GM12878 (cell line): ENCODE results near the gene TSC2. TPM values are rescaled to one million over a fixed set of nuclear protein-coding genes. Genes with fewer than 3 reads are reported as not detected.
"Not testable (repeated sequence)": the region's sequence is repeated elsewhere in the genome, so short reads cannot be mapped to it uniquely, and the experiment has no call there.

Source experiments
- ATAC-seq: fragments of 200-7000 bp; cut with Tn5 transposase; 3 replicates; pipeline ENCODE4 v1.9.1; 2020; ENCODE audit warnings: mild to moderate bottlenecking, moderate library complexity
- BruUV-seq: library from RNA; stranded (reverse); fragments of 400-500 nt; replicated peaks from 2 replicates; lab custom pipeline; 2021; lab: Mats Ljungman, UMichigan
- CTCF ChIA-PET: fragments of 300-600 bp; sonication (Branson Sonifier 250); formaldehyde crosslinking; extraction: SDS; loops from one replicate; lab custom pipeline; 2021; ENCODE audit warnings: inconsistent platforms; lab: Yijun Ruan, JAX
- POLR2A ChIA-PET: fragments of 350-600 bp; formaldehyde crosslinking; extraction: SDS; loops from one replicate; lab custom pipeline; 2021; ENCODE audit warnings: inconsistent platforms; lab: Charles Lee
- RAD21 ChIA-PET: fragments of 300-600 bp; sonication (Branson Sonifier 250); formaldehyde crosslinking; loops from one replicate; lab custom pipeline; 2023; ENCODE audit warnings: antibody characterized with exemption; ENCODE audit not compliant: unreplicated experiment; lab: Charles Lee
- SMC1A ChIA-PET: fragments of 300-600 bp; sonication (Branson Sonifier 250); formaldehyde crosslinking; loops from one replicate; lab custom pipeline; 2023; ENCODE audit not compliant: unreplicated experiment, uncharacterized antibody; lab: Charles Lee
- DNase-seq: peaks from one replicate; pipeline ENCODE4 v3.0.0-alpha.2; 2011; ENCODE audit warnings: low read depth, low spot score
- FAIRE-seq: peaks from 3 replicates; lab custom pipeline; 2011; peaks lifted over from hg19 to GRCh38; lab: Jason Lieb, UNC
- H2AFZ ChIP-seq: 2 replicates; pipeline ENCODE4 v1.6.0; 2011; ENCODE audit warnings: low read depth, low read length, control low read depth; ENCODE audit not compliant: control insufficient read depth
- H3K27ac ChIP-seq: 2 replicates; pipeline ENCODE4 v1.5.1; 2011; ENCODE audit warnings: control low read depth; ENCODE audit not compliant: control insufficient read depth, insufficient read depth
- H3K27me3 ChIP-seq, 2 experiments: replicated peaks in 1 of 2; 2 replicates each; pipeline versions ENCODE4 v1.6.0 to v1.6.1; 2011; ENCODE audit warnings: low read length in 1 of 2; ENCODE audit not compliant: control insufficient read depth in 2 of 2, insufficient read depth in 2 of 2
- H3K36me3 ChIP-seq, 2 experiments: 2 replicates each; pipeline ENCODE4 v1.5.1; 2011; ENCODE audit warnings: low read length in 1 of 2; ENCODE audit not compliant: control insufficient read depth in 2 of 2, insufficient read depth in 2 of 2
- H3K4me1 ChIP-seq: 2 replicates; pipeline ENCODE4 v1.6.1; 2011; ENCODE audit warnings: mild to moderate bottlenecking, low read length, moderate library complexity, mixed read lengths; ENCODE audit not compliant: control insufficient read depth, insufficient read depth
- H3K4me2 ChIP-seq: 2 replicates; pipeline ENCODE4 v1.6.0; 2011; ENCODE audit warnings: control low read depth; ENCODE audit not compliant: control insufficient read depth, insufficient read depth
- H3K4me3 ChIP-seq: fragments of 200-600 bp; sonication (generic); 2 replicates; pipeline ENCODE4 v1.5.1; 2016
- H3K79me2 ChIP-seq: 2 replicates; pipeline ENCODE4 v1.6.0; 2011; ENCODE audit warnings: low read length; ENCODE audit not compliant: control insufficient read depth, insufficient read depth
- H3K9ac ChIP-seq: 2 replicates; pipeline ENCODE4 v1.8.0; 2011; ENCODE audit warnings: low read length, control low read depth, mixed read lengths; ENCODE audit not compliant: control insufficient read depth, insufficient read depth
- H3K9me3 ChIP-seq: replicated peaks from 3 replicates; pipeline ENCODE4 v1.5.1; 2011; ENCODE audit warnings: mild to moderate bottlenecking, low read length; ENCODE audit not compliant: control insufficient read depth, insufficient read depth
- H4K20me1 ChIP-seq: 2 replicates; pipeline ENCODE4 v1.6.0; 2011; ENCODE audit not compliant: control insufficient read depth, insufficient read depth
- WGBS: methylation state at CpG from one replicate; pipeline ENCODE4 v1.1.6; 2016; ENCODE audit warnings: low lambda C conversion rate; ENCODE audit not compliant: insufficient replicate concordance, insufficient coverage; ENCODE audit errors: missing lambda C conversion rate; 5-methylcytosine and 5-hydroxymethylcytosine counted together
- in situ Hi-C: fragments of 300-500 bp; cut with MboI; formaldehyde crosslinking; loops from 9 replicates; pipeline ENCODE4 v1.14.3; 2018; ENCODE audit warnings: mixed read lengths
- intact Hi-C: fragments of 100-400 bp; cut with micrococcal nuclease; formaldehyde crosslinking; loops from one replicate; pipeline ENCODE4 v1.14.2; 2022; ENCODE audit not compliant: unreplicated experiment
- polyA plus RNA-seq, 11 experiments: library from polyadenylated mRNA; depleted of rRNA in 4 of 11; unstranded in 6 of 11; stranded (reverse) in 5 of 11; fragments of >200 nt; fragmentation: Nextera tagmentation in 4 of 11; fragmentation: Illumina TruSeq in 1 of 11; extraction: Ambion mirVana in 4 of 11; extraction: Trizol in 1 of 11; gene quantifications; 1 replicate in 1 of 11; 2 replicates in 10 of 11; pipeline versions ENCODE4 v1.2.1 to v1.2.3, GENCODE V29; 2011 to 2016; ENCODE audit warnings: inconsistent platforms in 2 of 11, missing spikeins in 2 of 11, low read depth in 1 of 11
- total RNA-seq, 4 experiments: library from RNA; depleted of rRNA in 3 of 4; stranded (reverse); fragments of >200 nt in 3 of 4; fragmentation: Illumina TruSeq in 1 of 4; extraction: Trizol in 1 of 4; gene quantifications; 2 replicates each; pipeline versions ENCODE4 v1.2.1 to v1.2.3, GENCODE V29; 2013 to 2021

TSC2 gene
- total and polyA plus RNA-seq, 10 of the 15 experiments (the other 5 are each of a cell fraction or from before 2014, with no cell fraction given), result 1.6 to 77.0 (median 21.6) TPM

DNA sequence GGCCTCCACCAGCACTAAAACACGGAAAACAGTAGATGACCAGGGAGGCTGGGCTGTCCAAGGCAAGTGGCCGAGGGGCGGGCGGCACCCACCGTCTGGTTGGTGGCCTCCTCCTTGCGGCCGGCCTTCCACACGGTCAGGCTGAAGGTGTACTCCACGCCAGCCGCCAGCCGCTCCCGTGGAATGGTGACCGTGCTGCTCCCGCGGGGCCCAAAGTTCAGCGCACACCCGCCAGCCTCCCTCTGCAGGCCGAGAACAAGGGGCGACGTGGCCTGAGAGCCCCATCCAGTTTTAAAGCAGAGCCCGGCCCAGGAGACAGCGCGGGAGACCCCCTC lies 60.0 kb downstream of the TSC2 start:
- H4K20me1 ChIP-seq, BruUV-seq, intact Hi-C loops, H3K4me3 ChIP-seq, DNase-seq, CTCF ChIA-PET, RAD21 ChIA-PET, ATAC-seq, H3K36me3 ChIP-seq, H3K4me2 ChIP-seq, in situ Hi-C loops, H3K4me1 ChIP-seq, H3K27ac ChIP-seq, POLR2A ChIA-PET, H3K27me3 ChIP-seq, H3K9me3 ChIP-seq, SMC1A ChIA-PET, H3K9ac ChIP-seq, FAIRE-seq, H2AFZ ChIP-seq, H3K79me2 ChIP-seq: not testable (repeated sequence)
- 98% methylated on average over 22 of the region's 23 CpGs for WGBS

GRCh38 chr16:2108446-2109270 lies 60.9 kb downstream of the TSC2 start:
- CTCF ChIA-PET, H3K9me3 ChIP-seq, H3K4me1 ChIP-seq, H3K36me3 ChIP-seq, H2AFZ ChIP-seq, H3K27ac ChIP-seq, FAIRE-seq, BruUV-seq, DNase-seq, intact Hi-C loops, in situ Hi-C loops, RAD21 ChIA-PET, H3K9ac ChIP-seq, H4K20me1 ChIP-seq, H3K4me3 ChIP-seq, H3K4me2 ChIP-seq, ATAC-seq, H3K27me3 ChIP-seq, H3K79me2 ChIP-seq, SMC1A ChIA-PET, POLR2A ChIA-PET: not testable (repeated sequence)
- WGBS, result 97% methylated on average over 41 of the region's 73 CpGs

- H3K36me3 ChIP-seq, RAD21 ChIA-PET, H3K4me1 ChIP-seq, H3K4me2 ChIP-seq, POLR2A ChIA-PET, H3K4me3 ChIP-seq, DNase-seq, FAIRE-seq, CTCF ChIA-PET, in situ Hi-C loops, ATAC-seq, H3K27me3 ChIP-seq, intact Hi-C loops, H3K27ac ChIP-seq, H2AFZ ChIP-seq, H3K9ac ChIP-seq, H3K9me3 ChIP-seq, SMC1A ChIA-PET, H3K79me2 ChIP-seq, H4K20me1 ChIP-seq, BruUV-seq: not testable (repeated sequence)
- 96% methylated on average over 24 of the region's 25 CpGs for WGBS
Observed at GRCh38 chr16:2109271-2109580, 61.4 kb downstream of the TSC2 start.

DNA sequence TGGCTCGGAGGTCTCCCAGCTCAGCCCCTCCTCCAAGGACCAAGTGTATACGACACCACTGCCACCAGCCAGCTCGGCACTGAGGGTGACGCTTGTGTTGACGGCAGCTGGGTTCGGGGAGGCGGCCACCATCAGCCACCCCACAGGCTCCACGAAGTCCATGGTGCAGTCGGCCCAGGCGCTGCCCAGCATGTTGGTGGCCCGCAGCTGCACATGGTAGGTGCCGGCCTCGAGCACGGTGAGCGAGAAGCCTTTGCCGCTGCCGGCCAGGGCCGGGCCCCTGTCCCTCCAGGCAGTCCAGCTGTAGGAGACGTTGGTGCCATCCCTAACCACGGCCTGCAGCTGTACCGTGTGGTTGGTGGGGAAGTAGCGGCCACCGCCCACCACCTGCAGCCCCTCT lies 62.1 kb downstream of the TSC2 start:
- DNase-seq, H3K4me2 ChIP-seq, ATAC-seq, H3K27ac ChIP-seq, H4K20me1 ChIP-seq, H3K9me3 ChIP-seq, H3K36me3 ChIP-seq, RAD21 ChIA-PET, POLR2A ChIA-PET, H3K9ac ChIP-seq, in situ Hi-C loops, H3K27me3 ChIP-seq, BruUV-seq, SMC1A ChIA-PET, H3K79me2 ChIP-seq, intact Hi-C loops, H3K4me3 ChIP-seq, H3K4me1 ChIP-seq, H2AFZ ChIP-seq, CTCF ChIA-PET, FAIRE-seq: not testable (repeated sequence)
- WGBS, result 95% methylated on average over 20 of the region's 23 CpGs
